Head of caudate nucleus (tissue), 42 donors: ENCODE results near the gene HSBP1L1.

Experiments used
- DNase-seq, 42 donors: peaks; one replicate each; pipeline versions ENCODE4 v3.0.0 to v3.0.0-alpha.2; 2020 to 2021; ENCODE audit warnings: mixed read lengths in 7 of 42
- intact Hi-C: fragments of 100-400 bp; cut with DNase I; formaldehyde crosslinking; loops from one replicate; pipeline ENCODE4 v1.15.0; 2022

Gene HSBP1L1

DNA sequence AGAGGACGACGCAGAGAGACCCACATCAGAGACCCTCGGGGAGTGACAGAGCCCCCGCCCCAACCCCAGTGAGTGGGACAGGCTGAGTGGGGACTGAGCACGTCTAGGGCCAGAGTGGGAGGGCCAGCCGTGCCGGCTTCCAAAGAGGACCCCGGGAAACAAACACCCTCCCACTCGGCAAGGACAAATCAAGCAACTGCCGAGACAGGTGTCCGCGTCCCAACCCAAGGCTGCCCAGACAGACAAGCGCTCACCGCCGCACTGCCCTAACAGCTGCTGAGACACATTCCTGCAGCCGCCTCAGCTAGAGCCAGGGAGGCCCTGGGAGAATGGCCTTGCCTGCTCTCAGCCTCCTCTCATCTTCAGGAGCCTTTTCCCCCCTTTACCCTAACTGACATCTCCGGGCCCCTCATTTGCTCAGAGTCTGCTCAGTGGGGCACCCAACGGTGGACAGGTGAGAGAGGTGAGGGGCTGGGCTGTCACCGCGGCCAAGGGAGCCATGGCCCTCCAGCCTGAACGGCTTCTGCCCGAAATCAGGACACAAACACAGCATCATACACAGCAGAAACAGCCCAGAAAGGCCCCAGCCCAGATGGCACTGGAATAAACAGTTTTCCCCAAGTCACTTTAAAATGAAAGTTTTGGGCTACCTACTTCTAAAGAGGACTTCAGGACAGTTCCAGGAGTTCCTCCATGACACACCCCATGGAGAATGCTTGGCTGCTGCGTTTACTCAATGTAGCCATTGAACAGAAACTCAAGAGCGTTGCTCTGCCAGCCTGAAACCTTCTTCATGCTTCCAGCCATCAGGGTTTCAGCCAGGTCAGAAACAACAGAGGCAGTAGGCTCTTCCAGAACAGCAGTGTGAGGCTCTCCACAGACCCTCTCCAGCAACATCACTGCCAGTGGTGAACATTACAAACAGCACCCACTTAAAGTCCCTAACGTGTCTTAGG is 36.6 kb upstream of the HSBP1L1 start:
- peak in 17 of 42 donors; percentile 0 to 30 (median 9) for DNase-seq
- intact Hi-C loops = no loop called here

GRCh38 chr18:79928563-79928960 is 35.9 kb upstream of the HSBP1L1 start:
- DNase-seq = peak in 12 of 42 donors; percentile 1 to 21 (median 8)
- intact Hi-C loops = no loop called here

DNA sequence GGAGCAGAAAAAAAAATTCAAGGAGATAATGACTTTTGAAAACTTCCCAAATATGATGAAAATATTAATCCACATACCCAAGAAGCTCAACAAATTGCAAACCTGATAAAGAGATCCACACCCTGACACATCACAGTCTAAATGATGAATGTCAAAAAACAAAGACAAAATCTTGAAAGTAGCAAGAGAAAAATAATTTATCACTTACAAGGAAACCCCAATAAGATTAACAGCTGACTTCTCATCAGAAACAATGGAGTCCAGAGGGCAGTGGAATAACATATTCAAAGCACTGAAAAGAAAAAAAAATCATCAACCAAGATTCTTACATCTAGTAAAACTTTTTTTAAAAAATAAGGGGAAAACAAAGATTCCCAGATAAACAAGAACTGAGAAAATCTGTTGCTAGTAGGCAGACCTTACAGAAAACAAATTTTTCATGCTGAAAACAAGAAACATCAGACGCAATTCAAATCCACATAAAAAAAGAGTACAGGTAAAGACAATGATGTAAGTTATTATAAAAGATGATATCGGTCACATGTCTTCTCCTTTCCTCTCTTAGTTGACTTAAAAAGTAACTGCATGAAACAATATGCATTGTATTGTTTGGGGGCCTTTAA is 34.3 kb upstream of the HSBP1L1 start:
- no peak for DNase-seq
- intact Hi-C loops = no loop called here

- peak in 4 of 42 donors; percentile 1 to 6 (median 3) for DNase-seq
- intact Hi-C loops = no loop called here
Observed at GRCh38 chr18:79931475-79931874, 33.0 kb upstream of the HSBP1L1 start.

- no peak for DNase-seq
- intact Hi-C loops = no loop called here
Observed at GRCh38 chr18:79932907-79933306, 31.5 kb upstream of the HSBP1L1 start.

GRCh38 chr18:79933765-79934164 is 30.7 kb upstream of the HSBP1L1 start:
- peak in 17 of 42 donors; percentile 0 to 38 (median 11) for DNase-seq
- intact Hi-C loops = no loop called here

- peak in 21 of 42 donors; percentile 14 to 65 (median 40) for DNase-seq
Observed at GRCh38 chr18:79934311-79935097, 29.9 kb upstream of the HSBP1L1 start.

DNA sequence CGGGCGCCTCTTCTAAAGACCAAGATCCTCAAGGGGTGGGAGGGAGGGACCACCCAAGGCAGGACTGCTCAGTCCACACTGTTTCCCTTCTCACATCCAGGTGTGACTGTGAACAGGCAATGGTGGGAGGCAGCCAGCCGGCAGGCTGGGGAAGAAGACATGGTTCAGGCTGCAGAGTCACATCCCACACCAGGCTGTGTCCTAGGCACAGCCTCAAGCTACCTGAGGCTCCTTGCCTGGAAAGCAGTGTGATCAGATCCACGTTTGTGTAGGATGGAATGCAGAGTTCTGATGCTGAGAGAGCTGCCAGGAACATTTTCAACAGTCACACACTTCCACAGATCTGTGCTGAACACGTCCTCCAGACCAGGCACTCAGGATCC is 29.4 kb upstream of the HSBP1L1 start:
- intact Hi-C loops = no loop called here
- DNase-seq = peak in 29 of 42 donors; percentile 9 to 82 (median 48)

More at GRCh38 chr18:79934311-79935097, 29.9 kb upstream of the HSBP1L1 start:
- intact Hi-C loops = no loop called here

DNA sequence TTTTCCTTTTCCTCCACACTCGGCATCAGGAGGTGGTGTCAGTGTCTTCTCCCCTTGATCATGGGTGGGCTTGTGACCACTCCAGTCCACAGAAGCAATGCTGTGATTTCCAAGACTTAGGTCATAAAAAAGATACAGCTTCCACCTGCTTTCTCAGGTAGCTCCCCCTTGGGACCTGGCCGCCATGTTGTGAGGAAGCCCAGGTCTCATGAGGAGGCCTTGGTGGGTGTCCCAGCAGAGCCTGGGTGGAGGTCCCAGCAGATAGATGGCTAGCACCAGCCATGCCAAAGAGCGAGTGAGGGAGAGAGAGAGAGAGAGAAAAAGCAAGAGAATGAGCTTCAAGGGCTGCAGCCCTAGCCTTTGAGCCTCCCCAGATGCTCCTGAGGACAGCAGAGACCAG is 28.9 kb upstream of the HSBP1L1 start:
- DNase-seq = peak in 7 of 42 donors; percentile 1 to 27 (median 7)

GRCh38 chr18:79935925-79936324 is 28.5 kb upstream of the HSBP1L1 start:
- intact Hi-C loops = no loop called here

More for the DNA sequence above, 28.9 kb upstream of the HSBP1L1 start:
- intact Hi-C loops = no loop called here

GRCh38 chr18:79936641-79937040 is 27.8 kb upstream of the HSBP1L1 start:
- intact Hi-C loops = no loop called here

More at GRCh38 chr18:79935925-79936324, 28.5 kb upstream of the HSBP1L1 start:
- DNase-seq = peak in 12 of 42 donors; percentile 1 to 28 (median 3)

DNA sequence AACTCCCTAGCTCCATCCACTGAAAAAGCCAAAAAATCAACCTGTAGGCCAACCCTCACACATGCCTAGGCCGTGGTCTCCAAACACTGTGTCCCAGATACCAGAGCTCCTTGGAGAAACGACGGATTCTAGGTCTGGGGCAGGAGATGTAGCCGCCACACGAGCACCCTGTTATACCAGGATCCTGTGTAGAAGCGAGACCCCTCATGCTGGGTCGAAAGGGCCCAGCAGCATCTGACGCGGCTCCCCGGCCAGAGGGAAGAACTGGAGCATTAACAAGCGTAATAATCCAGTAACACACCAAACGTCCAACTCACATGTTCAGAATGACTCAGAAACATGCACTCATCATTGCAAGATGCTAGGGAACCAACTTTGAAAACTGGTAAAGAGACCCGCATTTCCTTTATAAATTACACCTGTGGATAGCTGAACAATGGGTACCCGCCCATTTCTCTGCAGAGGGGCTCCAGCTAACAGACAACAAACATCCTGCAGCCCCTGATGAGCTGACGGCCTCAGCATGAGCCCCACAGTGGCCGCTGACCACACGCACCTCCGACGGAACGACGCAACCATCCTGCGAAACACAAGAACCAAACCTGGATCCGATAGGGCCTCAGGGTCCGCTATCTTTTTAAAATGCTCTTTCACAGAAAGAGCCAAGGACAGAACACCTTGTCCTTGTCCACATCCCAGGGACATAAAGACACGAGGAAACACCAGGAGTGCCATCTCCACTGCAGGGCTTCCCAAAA is 27.2 kb upstream of the HSBP1L1 start:
- intact Hi-C loops = no loop called here
- peak in 11 of 42 donors; percentile 3 to 25 (median 9) for DNase-seq

More at GRCh38 chr18:79936641-79937040, 27.8 kb upstream of the HSBP1L1 start:
- DNase-seq = peak in 12 of 42 donors; percentile 0 to 24 (median 6)

DNA sequence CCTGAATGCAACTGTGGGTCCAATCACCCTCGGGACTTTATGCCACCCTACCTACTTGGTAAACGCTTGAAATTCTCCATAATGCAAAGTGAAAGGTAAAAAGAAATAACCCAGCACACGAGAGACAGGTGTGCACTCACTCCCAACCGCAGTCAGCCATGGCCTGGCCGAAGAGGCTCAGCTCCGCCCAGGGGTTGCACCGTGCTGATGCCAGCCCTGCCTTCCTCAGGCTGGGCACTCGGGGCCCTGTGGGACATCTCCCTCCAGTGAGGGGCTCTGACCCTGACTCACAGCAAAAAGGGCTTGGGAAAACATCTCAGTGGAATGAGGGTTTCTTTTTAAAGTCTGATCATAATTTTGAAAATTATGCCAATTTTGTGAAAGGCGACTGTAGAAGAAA is 26.2 kb upstream of the HSBP1L1 start:
- peak in 6 of 42 donors; percentile 2 to 14 (median 4) for DNase-seq
- intact Hi-C loops = no loop called here

DNA sequence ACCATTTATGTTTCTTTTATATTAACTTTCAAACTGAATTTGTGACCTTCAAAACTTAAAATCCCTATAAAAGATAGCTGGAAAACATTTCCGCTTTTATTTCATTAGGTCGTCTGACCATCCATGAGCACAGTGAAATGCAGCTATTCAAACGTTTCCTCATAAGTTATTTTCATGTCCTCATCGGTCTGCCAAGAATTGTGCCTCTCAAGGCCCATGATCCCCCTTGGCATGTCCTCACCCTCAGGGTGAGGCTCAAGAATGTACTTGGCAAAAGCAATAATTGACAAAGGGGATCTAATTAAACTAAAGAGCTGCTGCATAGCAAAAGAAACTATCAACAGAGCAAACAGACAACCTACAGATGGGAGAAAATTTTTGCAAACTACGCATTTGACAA is 25.3 kb upstream of the HSBP1L1 start:
- DNase-seq = peak in 4 of 42 donors; percentile 1 to 21 (median 10)
- intact Hi-C loops = no loop called here

DNA sequence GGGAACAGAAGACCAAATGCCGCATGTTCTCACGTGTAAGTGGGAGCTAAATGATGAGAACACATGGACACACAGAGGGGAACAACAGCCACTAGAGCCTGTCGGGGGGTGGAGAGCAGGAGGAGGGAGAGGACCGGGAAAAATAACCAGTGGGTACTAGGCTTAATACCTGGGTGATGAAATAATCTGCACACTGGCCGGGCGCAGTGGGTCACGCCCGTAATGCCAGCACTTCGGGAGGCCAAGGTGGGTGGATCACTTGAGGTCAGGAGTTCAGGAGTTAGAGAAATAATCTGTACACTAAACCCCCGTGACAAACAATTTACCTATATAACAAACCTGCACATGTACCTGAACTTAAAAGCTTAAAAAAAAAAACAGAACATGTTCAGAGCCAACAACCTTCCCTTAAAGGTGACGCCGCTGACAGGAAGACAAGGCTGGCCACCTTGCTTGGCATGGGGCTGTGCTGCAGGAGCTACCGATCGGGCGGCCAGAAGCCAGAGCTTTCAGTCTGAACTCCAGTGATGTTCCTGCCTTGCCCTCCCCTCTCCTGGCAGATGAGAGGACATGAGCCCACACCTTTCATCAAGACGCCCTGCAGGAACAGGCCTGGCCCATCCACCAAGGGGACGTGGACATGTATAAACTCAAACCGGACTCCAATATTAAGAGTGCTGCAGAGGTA is 24.2 kb upstream of the HSBP1L1 start:
- intact Hi-C loops = no loop called here
- peak in 15 of 42 donors; percentile 0 to 37 (median 4) for DNase-seq

DNA sequence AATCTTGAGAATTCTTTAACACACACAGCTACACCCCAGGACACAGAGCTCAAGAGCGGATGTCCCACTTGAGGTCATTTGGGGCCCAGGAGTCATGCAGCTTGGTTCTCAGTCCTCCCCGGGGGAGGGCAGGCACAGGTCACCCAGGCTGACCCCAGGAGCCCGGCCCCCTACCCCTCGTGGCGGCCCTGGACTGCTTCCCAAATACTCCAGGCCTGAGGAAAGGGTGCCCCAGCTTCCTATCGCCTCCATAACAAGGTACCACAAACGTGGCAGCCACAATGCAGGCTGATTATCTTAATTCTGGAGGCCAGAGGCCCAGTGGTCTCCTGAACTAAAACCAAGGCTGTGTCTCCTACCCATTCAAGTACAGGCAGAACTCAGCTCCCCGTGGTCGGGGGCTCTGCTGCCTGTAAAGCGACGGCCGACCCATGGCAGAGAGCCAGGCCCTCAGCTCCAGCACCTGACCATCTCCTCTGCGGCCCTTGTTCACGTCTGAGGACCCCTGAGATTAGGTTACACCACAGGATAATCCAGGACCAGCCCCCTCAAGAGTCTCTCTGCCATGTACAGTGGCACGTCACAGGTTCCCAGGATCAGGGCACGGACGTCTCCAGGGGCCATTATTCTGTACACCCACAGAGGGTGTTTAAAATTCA is 23.5 kb upstream of the HSBP1L1 start:
- peak in 15 of 42 donors; percentile 1 to 39 (median 10) for DNase-seq

GRCh38 chr18:79941473-79942119 is 22.8 kb upstream of the HSBP1L1 start:
- peak in 17 of 42 donors; percentile 1 to 52 (median 18) for DNase-seq
- intact Hi-C loops = no loop called here

More for the DNA sequence above, 23.5 kb upstream of the HSBP1L1 start:
- intact Hi-C loops = no loop called here
